ENCODE measurements around the gene PNMA5.

DNA sequence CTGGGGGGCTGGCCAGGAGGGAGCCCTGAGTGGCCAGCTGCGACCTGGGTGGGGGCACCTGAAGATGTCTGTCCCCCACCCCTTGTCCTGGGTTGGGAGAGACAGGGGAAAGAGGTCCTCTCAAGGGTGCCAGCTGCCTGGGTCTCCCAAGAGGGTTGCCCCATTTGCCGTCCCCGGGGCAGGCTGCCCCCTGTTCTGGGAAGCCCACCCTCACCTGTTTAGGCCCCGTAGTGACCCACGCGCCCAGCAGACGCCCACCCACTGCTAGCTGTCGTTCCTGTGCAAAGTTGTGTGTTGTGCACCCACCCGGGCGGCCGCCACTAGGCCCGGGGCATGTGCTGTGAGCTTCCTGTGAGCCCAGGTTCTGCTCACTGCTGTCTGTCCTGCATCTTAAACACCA, 36.9 kb upstream of the PNMA5 start:
- TF ChIP-seq YY1 (IDR thresholded peaks at IDR 0.05; ENCODE audit: low read depth, low read length) (no peak), JUND (IDR thresholded peaks at IDR 0.05; ENCODE audit: low read length) (no peak), MAFK (IDR thresholded peaks at IDR 0.05; ENCODE audit: low read depth, low read length) (no peak), SP1 (IDR thresholded peaks at IDR 0.05; ENCODE audit: low read depth, low read length) (no peak), EZH2 (IDR thresholded peaks at IDR 0.05; ENCODE audit: low read depth, low read length, severe bottlenecking) (no peak)
- TF ChIP-seq, protein P1, sequence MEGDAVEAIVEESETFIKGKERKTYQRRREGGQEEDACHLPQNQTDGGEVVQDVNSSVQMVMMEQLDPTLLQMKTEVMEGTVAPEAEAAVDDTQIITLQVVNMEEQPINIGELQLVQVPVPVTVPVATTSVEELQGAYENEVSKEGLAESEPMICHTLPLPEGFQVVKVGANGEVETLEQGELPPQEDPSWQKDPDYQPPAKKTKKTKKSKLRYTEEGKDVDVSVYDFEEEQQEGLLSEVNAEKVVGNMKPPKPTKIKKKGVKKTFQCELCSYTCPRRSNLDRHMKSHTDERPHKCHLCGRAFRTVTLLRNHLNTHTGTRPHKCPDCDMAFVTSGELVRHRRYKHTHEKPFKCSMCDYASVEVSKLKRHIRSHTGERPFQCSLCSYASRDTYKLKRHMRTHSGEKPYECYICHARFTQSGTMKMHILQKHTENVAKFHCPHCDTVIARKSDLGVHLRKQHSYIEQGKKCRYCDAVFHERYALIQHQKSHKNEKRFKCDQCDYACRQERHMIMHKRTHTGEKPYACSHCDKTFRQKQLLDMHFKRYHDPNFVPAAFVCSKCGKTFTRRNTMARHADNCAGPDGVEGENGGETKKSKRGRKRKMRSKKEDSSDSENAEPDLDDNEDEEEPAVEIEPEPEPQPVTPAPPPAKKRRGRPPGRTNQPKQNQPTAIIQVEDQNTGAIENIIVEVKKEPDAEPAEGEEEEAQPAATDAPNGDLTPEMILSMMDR (IDR thresholded peaks at IDR 0.05; ENCODE audit: control extremely low read depth in 1 of 3, insufficient read depth in 1 of 3, low read depth in 1 of 3, low read length in 3 of 3), result no peak
- TF ChIP-seq, protein P2, sequence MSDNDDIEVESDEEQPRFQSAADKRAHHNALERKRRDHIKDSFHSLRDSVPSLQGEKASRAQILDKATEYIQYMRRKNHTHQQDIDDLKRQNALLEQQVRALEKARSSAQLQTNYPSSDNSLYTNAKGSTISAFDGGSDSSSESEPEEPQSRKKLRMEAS (IDR thresholded peaks at IDR 0.05), result no peak
